ENCODE data around the gene RFLNA.

RFLNA gene

GRCh38 chr12:124289634-124290600, 5.0 kb upstream of the RFLNA start:
- CTCF ChIA-PET, result no interaction called here
- TF ChIP-seq, protein P1, sequence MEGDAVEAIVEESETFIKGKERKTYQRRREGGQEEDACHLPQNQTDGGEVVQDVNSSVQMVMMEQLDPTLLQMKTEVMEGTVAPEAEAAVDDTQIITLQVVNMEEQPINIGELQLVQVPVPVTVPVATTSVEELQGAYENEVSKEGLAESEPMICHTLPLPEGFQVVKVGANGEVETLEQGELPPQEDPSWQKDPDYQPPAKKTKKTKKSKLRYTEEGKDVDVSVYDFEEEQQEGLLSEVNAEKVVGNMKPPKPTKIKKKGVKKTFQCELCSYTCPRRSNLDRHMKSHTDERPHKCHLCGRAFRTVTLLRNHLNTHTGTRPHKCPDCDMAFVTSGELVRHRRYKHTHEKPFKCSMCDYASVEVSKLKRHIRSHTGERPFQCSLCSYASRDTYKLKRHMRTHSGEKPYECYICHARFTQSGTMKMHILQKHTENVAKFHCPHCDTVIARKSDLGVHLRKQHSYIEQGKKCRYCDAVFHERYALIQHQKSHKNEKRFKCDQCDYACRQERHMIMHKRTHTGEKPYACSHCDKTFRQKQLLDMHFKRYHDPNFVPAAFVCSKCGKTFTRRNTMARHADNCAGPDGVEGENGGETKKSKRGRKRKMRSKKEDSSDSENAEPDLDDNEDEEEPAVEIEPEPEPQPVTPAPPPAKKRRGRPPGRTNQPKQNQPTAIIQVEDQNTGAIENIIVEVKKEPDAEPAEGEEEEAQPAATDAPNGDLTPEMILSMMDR (IDR thresholded peaks at IDR 0.05; ENCODE audit: control extremely low read depth, extremely low read depth, low read depth, missing control alignments), result no peak
- POLR2A ChIA-PET, result no interaction called here
- no peak for DNase-seq (ENCODE audit: extremely low spot score)

- POLR2A ChIA-PET, result no interaction called here
- TF ChIP-seq, protein P1 (IDR thresholded peaks at IDR 0.05; ENCODE audit: control extremely low read depth, extremely low read depth, low read depth, missing control alignments), result no peak
- CTCF ChIA-PET, result no interaction called here
- DNase-seq (ENCODE audit: extremely low spot score), result no peak
Observed at GRCh38 chr12:124292385-124292784, 2.5 kb upstream of the RFLNA start.

DNA sequence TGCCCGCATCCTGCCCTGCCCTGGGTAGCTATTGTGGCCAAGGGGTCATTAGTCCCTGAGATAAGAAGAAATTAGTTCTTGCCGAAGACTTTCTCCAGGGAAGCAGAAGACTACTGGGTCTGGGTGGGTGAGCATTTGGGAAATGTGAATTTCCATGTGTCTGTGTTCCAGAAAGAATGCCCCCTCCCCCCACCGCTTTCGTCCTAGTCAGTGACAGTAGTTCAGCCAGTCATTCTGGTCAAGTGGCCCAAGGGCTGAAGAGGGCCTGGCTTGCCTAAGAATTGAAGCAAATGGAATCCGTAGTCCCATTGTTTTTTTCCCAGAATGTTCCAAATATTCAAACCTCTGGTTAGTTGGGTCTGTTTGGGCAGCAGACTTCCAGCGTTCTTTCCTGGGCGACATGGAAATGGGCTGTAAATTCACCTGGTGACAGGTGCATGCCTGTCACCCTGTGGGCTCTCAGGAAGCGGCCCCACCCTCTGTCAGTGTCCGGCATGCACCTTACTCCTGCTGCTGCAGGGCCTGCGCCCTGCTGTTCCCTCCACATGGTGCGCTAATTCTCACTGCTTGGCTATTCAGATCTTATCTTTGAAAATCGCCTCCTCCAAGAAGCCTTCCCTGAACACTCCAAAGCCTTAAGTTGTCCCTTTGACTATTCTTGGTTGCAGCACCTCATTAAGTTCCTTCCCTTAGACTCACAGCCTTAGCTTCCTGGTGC, 1.4 kb upstream of the RFLNA start:
- POLR2A ChIA-PET, result no interaction called here
- DNase-seq (ENCODE audit: extremely low spot score), result no peak
- TF ChIP-seq, protein P1 (IDR thresholded peaks at IDR 0.05; ENCODE audit: control extremely low read depth, extremely low read depth, low read depth, missing control alignments), result no peak
- CTCF ChIA-PET, result no interaction called here

- TF ChIP-seq, protein P1 (IDR thresholded peaks at IDR 0.05; ENCODE audit: control extremely low read depth, extremely low read depth, low read depth, missing control alignments), result no peak
- ChIA-PET POLR2A (no interaction called here), CTCF (no interaction called here)
- DNase-seq (ENCODE audit: extremely low spot score), result no peak
Observed at GRCh38 chr12:124295431-124296058, 652 bp downstream of the RFLNA start.

DNA sequence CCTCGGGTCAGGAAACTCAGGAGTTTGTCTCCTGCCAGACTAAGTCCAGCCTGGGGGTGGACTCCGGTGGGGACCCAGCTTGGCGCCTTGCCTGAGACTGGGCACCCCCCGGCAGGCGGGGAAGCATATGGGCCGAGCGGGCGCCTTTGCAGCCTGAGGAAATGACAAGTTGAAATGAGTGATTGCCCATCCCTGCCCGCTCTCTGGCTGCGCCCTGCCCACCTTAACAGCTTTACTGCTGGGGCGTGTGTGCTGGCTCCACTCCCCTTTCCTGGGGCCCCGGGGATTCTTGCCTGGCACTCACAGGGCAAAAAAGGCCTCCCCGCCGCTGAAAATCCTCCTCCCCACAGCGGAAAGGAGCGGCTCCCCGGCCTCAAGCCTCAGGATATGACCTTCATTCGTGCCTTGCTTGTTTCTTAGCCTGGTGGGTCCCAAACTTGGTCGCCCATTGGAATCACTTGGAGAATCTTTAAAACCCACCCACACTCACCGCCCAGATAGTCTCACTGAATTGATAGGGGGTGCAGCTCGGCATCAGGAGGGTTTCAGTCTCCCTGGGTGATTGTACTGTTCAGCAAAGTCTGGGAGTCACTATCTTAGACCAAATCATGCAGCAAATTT, 1.5 kb downstream of the RFLNA start:
- TF ChIP-seq, protein P1 (IDR thresholded peaks at IDR 0.05; ENCODE audit: control extremely low read depth, extremely low read depth, low read depth, missing control alignments), result no peak
- no peak for DNase-seq (ENCODE audit: extremely low spot score)
- ChIA-PET CTCF (no interaction called here), POLR2A (no interaction called here)

DNA sequence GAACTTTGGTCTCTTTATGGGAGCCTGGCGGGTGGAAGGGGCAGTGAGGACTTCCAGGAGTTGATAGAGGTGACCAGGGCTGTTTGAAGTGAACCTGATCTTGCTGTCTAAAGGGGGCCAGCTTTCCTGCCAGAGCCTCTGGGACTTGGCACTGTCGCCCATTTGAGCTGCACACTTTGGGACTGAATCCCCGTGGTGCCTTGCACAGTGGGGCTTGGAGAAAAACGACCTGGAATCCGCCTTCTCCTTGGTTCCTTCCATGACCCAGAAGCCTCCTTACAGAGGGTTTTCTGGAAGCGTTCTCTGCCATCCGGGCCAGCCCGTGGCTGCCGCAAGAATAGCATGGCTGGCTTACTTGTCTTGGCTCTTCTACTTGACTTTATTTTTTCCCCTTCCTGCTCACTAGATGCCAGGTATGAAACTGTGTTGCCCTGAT, 2.0 kb downstream of the RFLNA start:
- TF ChIP-seq, protein P1 (IDR thresholded peaks at IDR 0.05; ENCODE audit: control extremely low read depth, extremely low read depth, low read depth, missing control alignments), result no peak
- ChIA-PET CTCF (no interaction called here), POLR2A (no interaction called here)
- DNase-seq (ENCODE audit: extremely low spot score), result no peak

Measured in GM10248 (cell line).